NCI-H1417 treated with DMSO at 0.1 percent for 48 hours (cell line): Measurements from ENCODE around the gene ABI1.

Experiments
- DNase-seq: peaks from one replicate; lab custom pipeline; 2025; lab: John Stamatoyannopoulos, UW

ABI1 gene

DNA sequence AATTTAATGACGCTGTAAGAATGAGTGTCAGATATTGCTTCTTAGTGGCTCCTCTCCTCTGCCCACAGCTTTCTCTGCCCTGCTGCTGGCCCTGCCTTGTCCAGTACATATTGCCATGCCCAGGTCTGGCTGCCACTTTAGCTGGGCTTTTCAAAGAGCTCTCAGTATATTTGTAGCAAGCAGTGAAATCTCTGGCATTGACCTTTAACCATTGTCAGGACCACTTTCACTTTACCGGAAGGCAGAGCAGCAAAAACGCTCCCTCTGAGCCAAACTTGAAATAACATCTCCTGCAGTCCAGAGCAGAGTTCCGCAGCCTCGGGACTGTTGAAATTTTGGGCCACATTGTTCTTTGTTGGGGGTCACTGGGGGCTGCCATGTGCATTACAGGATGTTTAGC lies 149.4 kb downstream of the ABI1 start:
- no peak for DNase-seq

DNA sequence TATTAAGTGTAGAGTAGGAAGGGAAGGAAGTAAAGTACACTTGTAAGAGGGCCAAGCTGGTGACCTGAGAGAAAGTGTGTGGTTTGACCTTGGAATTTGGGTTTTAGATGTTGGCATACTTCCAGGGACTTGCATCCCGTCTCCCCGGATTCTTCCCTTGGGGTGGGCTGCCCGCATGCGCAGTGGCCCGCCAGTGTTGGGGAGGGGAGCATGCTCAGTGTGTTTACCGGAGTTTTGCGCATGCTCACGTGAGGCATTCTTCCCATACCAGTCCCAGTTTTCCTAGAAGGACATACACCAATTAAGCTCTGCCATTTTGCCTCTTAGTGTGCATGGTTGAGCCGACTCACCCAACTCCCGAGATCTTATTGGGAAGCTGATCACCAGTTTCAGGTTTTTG lies 153.8 kb downstream of the ABI1 start:
- DNase-seq = no peak

DNA sequence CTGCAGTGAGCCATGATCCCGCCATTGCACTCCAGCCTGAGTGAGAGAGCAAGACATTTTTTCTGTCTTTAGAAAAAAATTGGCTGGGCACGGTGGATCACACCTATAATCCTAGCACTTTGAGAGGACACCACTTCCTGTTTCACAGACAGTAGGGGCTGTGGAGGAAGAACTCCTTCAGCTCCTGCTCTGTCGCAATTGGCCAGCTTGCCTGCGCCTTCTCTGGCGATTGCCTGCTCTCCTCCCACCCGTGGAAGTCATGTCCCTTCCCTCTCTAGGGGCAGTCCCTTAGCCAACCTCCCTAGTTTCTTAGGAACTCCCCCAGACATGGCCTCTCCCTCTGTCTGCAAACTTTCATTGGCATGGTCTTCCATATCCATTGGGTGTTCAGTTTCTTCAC lies 154.6 kb downstream of the ABI1 start:
- no peak for DNase-seq

DNA sequence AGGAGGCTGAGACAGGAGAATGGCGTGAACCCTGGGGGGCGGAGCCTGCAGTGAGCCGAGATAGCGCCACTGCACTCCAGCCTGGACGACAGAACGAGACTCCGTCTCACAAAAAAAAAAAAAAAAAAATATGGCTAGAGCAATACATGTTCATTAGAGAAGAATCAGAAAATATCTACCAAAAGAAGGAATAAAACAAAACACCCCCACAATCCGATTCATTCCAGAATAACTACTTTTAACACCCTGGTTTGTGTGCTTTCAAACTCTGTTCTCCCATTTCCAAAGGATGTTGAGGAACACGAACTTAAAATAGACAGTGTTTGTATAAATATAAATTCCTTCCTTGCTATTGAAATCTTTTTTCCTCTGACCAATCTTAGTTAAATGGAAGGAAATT lies 156.8 kb downstream of the ABI1 start:
- DNase-seq = no peak

DNA sequence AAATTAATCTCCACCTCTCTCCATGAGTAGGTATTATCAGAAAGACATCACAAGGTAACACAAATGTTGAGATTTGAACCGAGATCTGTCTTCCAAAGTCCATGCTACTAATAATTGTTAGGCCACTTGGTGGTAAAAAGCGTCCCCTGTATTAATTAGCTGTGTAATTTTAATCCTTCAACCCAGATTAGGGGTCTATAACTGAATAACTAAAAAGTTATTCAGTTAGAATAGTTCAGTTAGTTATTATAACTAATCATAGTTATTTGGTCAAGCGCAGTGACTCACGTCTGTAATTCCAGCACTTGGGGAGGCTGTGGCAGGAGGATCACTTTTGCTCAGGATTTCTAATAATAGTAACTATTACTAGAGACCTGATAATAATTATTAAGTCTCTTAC lies 157.7 kb downstream of the ABI1 start:
- no peak for DNase-seq

DNA sequence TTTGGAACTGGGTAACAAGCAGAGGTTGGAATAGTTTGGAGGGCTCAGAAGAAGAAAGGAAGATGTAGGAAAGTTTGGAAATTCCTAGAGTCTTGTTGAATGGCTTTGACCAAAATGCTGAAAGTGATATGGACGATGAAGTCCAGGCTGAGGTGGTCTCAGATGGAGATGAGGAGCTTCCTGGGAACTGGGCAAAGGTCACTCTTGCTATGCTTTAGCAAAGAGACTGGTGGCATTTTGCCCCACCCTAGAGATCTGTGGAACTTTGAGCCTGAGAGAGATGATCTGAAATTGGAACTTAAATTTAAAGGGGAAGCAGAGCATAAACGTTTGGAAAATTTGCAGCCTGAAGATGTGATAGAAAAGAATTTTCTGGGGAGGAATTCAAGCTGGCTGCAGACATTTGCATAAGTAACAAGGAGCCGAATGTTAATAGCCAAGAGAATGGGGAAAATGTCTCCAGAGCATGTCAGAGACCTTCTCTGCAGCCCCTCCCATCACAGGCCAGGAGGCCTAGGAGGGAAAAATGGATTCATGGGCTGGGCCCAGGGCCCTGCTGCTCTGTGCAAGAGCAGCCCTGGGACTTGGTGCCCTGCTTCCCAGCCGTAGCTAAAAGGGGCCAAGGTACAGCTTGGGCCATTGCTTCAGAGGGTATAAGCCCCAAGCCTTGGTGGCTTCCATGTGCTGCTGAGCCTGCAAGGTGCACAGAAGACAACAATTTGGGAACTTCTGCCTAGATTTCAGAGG lies 159.7 kb downstream of the ABI1 start:
- no peak for DNase-seq

DNA sequence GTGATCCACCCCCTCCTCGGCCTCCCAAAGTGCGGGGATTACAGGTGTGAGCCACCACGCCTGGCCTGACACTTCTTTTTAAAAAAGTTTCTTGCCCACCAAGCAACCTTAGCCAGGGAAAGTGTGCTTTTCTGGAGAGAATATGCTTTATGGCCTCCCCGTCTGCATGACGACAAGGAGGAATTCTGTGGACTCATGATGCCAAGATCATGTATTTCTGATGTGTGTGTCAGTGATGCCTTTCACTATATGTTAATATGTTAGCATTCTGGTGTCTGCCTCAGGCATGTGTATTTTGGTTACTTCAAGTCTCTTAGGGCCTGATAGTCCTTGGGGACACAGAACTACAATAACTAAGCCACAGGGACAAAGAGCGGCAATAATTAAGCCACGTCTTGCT lies 161.1 kb downstream of the ABI1 start:
- DNase-seq = no peak

DNA sequence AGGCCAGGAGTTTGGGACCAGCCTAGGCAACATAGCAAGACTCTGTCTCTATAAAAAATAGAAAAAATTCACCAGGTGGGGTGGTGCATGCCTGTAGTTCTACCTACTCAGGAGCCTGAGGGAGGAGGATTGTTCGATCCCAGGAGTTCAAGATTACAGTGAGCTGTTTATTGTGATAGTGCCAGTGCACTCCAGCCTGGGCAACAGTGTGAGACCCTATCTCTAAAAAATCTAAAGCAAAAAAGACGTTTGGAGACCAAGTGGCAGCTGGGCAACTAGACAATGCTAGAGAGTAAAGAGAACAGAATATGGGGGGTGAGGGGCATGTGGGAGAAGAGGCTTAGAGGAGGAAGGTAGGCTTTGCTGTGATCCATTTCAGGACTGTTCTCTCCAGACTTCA lies 161.8 kb downstream of the ABI1 start:
- DNase-seq = no peak

DNA sequence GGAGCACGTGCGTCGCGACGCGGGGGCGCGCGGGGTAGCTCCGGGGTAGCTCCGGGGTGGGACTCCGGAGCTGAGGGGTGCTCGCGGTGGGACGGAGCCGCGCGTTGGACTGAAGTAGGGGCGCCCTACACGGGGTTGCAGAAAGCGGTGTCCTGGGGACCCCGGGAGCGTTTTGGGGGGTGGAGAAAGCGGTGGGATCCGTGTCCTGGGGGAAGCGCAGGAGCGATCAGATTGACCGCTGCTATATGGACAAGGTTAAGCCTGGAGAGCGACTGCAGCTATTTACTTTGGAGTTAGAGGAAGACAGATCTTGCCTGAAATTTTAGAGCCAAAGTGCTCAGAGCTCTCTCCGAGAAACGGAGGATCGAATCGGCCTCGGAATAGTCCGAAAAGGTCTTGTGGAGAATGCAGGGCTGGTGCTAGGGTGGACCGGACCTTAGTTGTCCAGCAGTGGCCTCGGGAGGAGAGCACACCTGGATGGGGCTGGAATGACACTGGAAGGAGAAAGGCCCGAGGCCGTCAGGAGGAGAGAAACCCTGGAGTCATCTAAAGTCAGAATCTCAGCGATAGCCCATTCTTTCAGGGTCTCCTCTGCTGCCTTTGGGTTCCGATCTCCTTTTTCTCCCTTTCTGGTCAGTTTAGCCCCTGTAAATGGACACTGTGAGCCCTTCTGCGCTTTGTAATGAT lies 162.7 kb downstream of the ABI1 start:
- DNase-seq = no peak

DNA sequence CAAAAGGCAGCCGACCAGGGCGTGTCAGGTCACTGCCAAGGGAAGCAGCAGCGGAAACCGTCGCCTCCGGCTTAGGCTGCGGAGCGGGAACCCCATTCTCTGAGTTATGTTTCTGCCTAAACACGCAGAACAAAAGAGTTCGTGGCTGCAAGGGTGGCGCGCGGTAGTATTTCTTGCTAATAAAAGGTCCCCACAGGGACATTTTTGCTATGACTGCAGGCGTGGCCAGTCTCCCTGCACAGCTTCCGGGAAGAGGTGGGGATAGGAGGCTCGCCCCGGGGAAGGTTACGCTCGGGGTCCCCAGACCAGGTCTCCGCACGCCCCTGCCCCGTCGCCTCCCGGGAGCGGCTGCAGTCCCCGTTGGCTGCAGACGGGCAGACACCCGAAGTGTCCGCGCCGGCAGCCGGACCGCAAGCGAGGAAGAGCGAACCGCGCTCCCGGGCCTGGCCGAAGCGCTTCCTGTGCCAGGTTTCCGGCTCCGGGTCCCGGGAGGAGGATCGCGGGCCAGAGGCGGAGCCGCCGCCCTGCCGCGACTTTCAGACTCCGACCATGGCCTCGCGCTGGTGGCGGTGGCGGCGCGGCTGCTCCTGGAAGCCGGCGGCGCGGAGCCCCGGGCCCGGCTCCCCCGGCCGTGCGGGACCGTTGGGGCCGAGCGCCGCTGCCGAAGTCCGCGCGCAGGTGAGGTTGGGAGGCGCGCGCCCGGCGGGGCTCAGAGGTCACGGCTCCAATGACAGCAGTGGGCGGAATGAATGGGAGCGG lies 163.4 kb downstream of the ABI1 start, which contains the start of gene PDSS1:
Gene PDSS1 (plus strand): TSS at position 539 of the 759 bp plus-strand sequence. CDS start 11 bp downstream, at position 550.
- no peak for DNase-seq

DNA sequence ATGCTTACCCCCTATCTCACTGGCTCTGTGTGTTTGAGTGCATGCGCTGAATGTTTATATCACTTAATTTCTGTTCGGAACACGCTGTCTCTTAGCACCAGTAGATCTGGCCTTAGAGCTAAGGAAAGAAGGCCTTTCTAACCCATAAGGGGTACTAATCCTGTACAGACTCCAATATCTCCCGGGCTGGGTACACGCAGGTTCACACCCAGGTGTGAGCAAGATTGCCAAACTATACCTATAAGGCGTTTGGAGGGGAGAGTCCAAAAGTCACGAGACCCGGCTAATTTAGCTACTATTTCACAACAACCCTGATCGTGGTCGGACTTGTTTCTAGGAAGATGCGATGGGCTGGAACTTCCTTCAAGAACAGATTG lies 164.0 kb downstream of the ABI1 start:
- DNase-seq = no peak
